ENCODE results near the gene GAGE12H. TPM values are rescaled to one million over a fixed set of nuclear protein-coding genes. Genes with fewer than 3 reads are reported as not detected.
"Not testable (repeated sequence)": the region's sequence is repeated elsewhere in the genome, so short reads cannot be mapped to it uniquely, and the experiment has no call there.

Gene GAGE12H, protein sequence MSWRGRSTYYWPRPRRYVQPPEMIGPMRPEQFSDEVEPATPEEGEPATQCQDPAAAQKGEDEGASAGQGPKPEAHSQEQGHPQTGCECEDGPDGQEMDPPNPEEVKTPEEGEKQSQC
- total RNA-seq (ENCODE audit: low replicate concordance): not detected in 2 replicates
- long read RNA-seq: 0 reads

DNA sequence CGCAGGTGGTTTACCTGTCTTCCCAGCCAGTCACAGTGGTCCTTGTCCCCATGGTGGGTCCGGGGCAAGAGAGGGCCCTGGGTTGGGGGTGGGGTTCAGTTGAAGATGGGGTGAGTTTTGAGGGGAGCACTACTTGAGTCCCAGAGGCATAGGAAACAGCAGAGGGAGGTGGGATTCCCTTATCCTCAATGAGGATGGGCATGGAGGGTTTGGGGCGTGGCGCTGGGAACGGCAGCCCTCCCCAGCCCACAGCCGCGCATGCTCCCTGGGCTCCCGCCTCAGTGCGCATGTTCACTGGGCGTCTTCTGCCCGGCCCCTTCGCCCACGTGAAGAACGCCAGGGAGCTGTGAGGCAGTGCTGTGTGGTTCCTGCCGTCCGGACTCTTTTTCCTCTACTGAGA, at the start of gene GAGE12H:
Gene GAGE12H (plus strand): TSS at position 301 of the 400 bp plus-strand sequence. CDS start 1,155 bp downstream, outside the sequence.
- DNase-seq (ENCODE audit: extremely low spot score, unreplicated experiment); H3K27me3 Mint-ChIP-seq: not testable (repeated sequence)

DNA sequence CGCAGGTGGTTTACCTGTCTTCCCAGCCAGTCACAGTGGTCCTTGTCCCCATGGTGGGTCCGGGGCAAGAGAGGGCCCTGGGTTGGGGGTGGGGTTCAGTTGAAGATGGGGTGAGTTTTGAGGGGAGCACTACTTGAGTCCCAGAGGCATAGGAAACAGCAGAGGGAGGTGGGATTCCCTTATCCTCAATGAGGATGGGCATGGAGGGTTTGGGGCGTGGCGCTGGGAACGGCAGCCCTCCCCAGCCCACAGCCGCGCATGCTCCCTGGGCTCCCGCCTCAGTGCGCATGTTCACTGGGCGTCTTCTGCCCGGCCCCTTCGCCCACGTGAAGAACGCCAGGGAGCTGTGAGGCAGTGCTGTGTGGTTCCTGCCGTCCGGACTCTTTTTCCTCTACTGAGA, 47.9 kb upstream of the GAGE12H start, which contains the start of gene GAGE12C:
Gene GAGE12C (plus strand): TSS at position 301 of the 400 bp plus-strand sequence. CDS start 1,155 bp downstream, outside the sequence.
- not testable (repeated sequence) for H3K36me3 Mint-ChIP-seq; H3K9me3 Mint-ChIP-seq; H3K27me3 Mint-ChIP-seq; H3K4me3 Mint-ChIP-seq; H3K27ac Mint-ChIP-seq; DNase-seq (ENCODE audit: extremely low spot score, unreplicated experiment); H3K4me1 Mint-ChIP-seq (ENCODE audit: unreplicated experiment)

More for the DNA sequence above, at the start of gene GAGE12H:
- not testable (repeated sequence) for H3K4me1 Mint-ChIP-seq (ENCODE audit: unreplicated experiment); H3K27ac Mint-ChIP-seq; H3K4me3 Mint-ChIP-seq; H3K9me3 Mint-ChIP-seq; H3K36me3 Mint-ChIP-seq

DNA sequence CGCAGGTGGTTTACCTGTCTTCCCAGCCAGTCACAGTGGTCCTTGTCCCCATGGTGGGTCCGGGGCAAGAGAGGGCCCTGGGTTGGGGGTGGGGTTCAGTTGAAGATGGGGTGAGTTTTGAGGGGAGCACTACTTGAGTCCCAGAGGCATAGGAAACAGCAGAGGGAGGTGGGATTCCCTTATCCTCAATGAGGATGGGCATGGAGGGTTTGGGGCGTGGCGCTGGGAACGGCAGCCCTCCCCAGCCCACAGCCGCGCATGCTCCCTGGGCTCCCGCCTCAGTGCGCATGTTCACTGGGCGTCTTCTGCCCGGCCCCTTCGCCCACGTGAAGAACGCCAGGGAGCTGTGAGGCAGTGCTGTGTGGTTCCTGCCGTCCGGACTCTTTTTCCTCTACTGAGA, 38.3 kb upstream of the GAGE12H start, which contains the start of gene GAGE12D:
Gene GAGE12D (plus strand): TSS at position 301 of the 400 bp plus-strand sequence. CDS start 1,155 bp downstream, outside the sequence.
- H3K36me3 Mint-ChIP-seq; DNase-seq (ENCODE audit: extremely low spot score, unreplicated experiment); H3K4me1 Mint-ChIP-seq (ENCODE audit: unreplicated experiment); H3K27me3 Mint-ChIP-seq; H3K9me3 Mint-ChIP-seq; H3K4me3 Mint-ChIP-seq; H3K27ac Mint-ChIP-seq: not testable (repeated sequence)

DNA sequence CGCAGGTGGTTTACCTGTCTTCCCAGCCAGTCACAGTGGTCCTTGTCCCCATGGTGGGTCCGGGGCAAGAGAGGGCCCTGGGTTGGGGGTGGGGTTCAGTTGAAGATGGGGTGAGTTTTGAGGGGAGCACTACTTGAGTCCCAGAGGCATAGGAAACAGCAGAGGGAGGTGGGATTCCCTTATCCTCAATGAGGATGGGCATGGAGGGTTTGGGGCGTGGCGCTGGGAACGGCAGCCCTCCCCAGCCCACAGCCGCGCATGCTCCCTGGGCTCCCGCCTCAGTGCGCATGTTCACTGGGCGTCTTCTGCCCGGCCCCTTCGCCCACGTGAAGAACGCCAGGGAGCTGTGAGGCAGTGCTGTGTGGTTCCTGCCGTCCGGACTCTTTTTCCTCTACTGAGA, 28.8 kb upstream of the GAGE12H start, which contains the start of gene GAGE12E:
Gene GAGE12E (plus strand): TSS at position 301 of the 400 bp plus-strand sequence. CDS start 1,155 bp downstream, outside the sequence.
- H3K4me3 Mint-ChIP-seq; H3K9me3 Mint-ChIP-seq; H3K27ac Mint-ChIP-seq; H3K36me3 Mint-ChIP-seq; DNase-seq (ENCODE audit: extremely low spot score, unreplicated experiment); H3K27me3 Mint-ChIP-seq; H3K4me1 Mint-ChIP-seq (ENCODE audit: unreplicated experiment): not testable (repeated sequence)

DNA sequence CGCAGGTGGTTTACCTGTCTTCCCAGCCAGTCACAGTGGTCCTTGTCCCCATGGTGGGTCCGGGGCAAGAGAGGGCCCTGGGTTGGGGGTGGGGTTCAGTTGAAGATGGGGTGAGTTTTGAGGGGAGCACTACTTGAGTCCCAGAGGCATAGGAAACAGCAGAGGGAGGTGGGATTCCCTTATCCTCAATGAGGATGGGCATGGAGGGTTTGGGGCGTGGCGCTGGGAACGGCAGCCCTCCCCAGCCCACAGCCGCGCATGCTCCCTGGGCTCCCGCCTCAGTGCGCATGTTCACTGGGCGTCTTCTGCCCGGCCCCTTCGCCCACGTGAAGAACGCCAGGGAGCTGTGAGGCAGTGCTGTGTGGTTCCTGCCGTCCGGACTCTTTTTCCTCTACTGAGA, 19.2 kb upstream of the GAGE12H start, which contains the start of gene GAGE12F:
Gene GAGE12F (plus strand): TSS at position 301 of the 400 bp plus-strand sequence. CDS start 1,155 bp downstream, outside the sequence.
- H3K9me3 Mint-ChIP-seq; H3K27me3 Mint-ChIP-seq; H3K4me1 Mint-ChIP-seq (ENCODE audit: unreplicated experiment); H3K36me3 Mint-ChIP-seq; H3K27ac Mint-ChIP-seq; H3K4me3 Mint-ChIP-seq; DNase-seq (ENCODE audit: extremely low spot score, unreplicated experiment): not testable (repeated sequence)

DNA sequence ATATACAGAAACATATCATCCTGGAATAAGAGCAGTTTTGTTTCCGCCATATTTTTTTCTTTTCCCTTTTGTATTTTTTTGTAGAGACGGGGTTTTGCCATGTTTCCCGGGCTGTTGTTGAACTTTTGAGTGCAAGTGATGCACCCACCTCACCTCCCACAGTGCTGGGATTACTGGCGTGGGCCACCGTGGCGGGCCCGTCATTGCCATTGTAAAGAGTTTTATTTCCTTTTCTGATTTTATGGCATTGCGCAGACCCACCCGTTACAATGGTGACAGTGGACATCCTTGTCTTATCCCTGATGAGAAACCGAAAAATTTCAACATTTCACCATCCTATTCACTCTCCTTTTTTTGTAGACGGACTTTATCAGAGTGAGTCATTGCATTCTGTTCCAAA, 11.0 kb upstream of the GAGE12H start:
- not testable (repeated sequence) for H3K4me1 Mint-ChIP-seq (ENCODE audit: unreplicated experiment); H3K36me3 Mint-ChIP-seq; H3K9me3 Mint-ChIP-seq; H3K4me3 Mint-ChIP-seq; H3K27me3 Mint-ChIP-seq; DNase-seq (ENCODE audit: extremely low spot score, unreplicated experiment); H3K27ac Mint-ChIP-seq

DNA sequence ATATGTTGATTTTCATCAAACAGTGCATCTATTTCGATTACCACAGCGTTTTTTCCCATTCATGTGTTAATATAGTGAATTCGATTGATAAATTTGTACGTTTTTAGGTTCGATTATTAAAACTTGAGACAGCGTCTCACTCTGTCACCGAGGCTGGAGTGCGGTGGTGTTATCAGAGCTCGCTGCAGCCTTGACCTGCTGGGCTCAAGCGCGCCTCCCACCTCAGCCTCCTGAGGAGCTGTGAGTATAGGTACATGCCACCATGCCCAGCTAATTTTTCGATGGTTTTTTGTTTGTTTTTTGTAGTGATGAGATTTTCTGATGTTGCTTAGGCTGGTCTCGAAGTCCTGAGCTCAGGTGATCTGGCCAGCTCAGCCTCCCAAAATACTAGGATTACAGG, 10.6 kb upstream of the GAGE12H start:
- H3K4me3 Mint-ChIP-seq; H3K27ac Mint-ChIP-seq; H3K4me1 Mint-ChIP-seq (ENCODE audit: unreplicated experiment); H3K36me3 Mint-ChIP-seq; H3K9me3 Mint-ChIP-seq; DNase-seq (ENCODE audit: extremely low spot score, unreplicated experiment); H3K27me3 Mint-ChIP-seq: not testable (repeated sequence)

DNA sequence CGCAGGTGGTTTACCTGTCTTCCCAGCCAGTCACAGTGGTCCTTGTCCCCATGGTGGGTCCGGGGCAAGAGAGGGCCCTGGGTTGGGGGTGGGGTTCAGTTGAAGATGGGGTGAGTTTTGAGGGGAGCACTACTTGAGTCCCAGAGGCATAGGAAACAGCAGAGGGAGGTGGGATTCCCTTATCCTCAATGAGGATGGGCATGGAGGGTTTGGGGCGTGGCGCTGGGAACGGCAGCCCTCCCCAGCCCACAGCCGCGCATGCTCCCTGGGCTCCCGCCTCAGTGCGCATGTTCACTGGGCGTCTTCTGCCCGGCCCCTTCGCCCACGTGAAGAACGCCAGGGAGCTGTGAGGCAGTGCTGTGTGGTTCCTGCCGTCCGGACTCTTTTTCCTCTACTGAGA, 9.6 kb upstream of the GAGE12H start, which contains the start of gene GAGE12G:
Gene GAGE12G (plus strand): TSS at position 301 of the 400 bp plus-strand sequence. CDS start 1,155 bp downstream, outside the sequence.
- H3K4me1 Mint-ChIP-seq (ENCODE audit: unreplicated experiment); H3K27me3 Mint-ChIP-seq: not testable (repeated sequence)

DNA sequence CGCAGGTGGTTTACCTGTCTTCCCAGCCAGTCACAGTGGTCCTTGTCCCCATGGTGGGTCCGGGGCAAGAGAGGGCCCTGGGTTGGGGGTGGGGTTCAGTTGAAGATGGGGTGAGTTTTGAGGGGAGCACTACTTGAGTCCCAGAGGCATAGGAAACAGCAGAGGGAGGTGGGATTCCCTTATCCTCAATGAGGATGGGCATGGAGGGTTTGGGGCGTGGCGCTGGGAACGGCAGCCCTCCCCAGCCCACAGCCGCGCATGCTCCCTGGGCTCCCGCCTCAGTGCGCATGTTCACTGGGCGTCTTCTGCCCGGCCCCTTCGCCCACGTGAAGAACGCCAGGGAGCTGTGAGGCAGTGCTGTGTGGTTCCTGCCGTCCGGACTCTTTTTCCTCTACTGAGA, 9.4 kb downstream of the GAGE12H start, which contains the start of gene GAGE2A:
Gene GAGE2A (plus strand): TSS at position 301 of the 400 bp plus-strand sequence. CDS start 1,155 bp downstream, outside the sequence.
- not testable (repeated sequence) for DNase-seq (ENCODE audit: extremely low spot score, unreplicated experiment); H3K9me3 Mint-ChIP-seq; H3K4me3 Mint-ChIP-seq; H3K36me3 Mint-ChIP-seq; H3K27ac Mint-ChIP-seq; H3K27me3 Mint-ChIP-seq; H3K4me1 Mint-ChIP-seq (ENCODE audit: unreplicated experiment)

More for the DNA sequence above, 9.6 kb upstream of the GAGE12H start, which contains the start of gene GAGE12G:
- DNase-seq (ENCODE audit: extremely low spot score, unreplicated experiment); H3K9me3 Mint-ChIP-seq; H3K36me3 Mint-ChIP-seq; H3K4me3 Mint-ChIP-seq; H3K27ac Mint-ChIP-seq: not testable (repeated sequence)

DNA sequence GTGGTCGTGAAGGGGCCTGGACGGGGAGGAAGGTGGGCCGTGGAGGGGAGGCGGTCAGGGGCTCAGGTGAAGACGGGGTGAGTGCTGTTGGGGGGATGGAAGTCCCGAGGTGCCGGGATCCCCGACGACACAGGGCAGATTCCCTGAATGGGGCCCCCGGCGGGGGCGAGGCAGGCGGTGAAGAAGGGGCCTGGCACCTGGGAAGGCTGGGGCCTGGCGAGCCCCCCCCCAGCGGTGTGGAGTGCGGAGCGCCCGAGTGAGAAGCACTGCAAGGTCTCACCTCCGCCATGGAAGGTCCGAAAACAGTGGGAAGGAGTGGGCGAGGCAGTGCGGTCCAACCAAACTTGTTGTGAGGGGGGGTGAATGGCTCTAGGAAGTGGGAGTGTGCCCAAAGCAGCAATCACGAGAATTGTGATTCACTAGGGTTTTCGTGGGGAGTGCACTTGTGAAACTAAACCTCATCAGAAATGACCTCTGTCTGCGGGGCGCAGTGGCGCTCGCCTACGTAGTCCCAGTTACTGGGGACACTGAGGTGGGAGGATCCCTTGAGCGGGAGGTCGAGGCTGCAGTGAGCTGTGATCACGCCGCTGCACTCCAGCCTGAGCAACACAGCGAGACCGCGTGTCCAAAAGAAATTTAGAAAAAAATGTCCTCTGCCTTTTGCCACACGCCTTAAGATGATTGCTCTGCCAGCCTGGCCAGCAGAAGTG, 10.2 kb downstream of the GAGE12H start:
- H3K4me1 Mint-ChIP-seq (ENCODE audit: unreplicated experiment); H3K27me3 Mint-ChIP-seq; H3K27ac Mint-ChIP-seq; H3K36me3 Mint-ChIP-seq; H3K4me3 Mint-ChIP-seq; H3K9me3 Mint-ChIP-seq: not testable (repeated sequence)
- DNase-seq (ENCODE audit: extremely low spot score, unreplicated experiment): peak; percentile 82

DNA sequence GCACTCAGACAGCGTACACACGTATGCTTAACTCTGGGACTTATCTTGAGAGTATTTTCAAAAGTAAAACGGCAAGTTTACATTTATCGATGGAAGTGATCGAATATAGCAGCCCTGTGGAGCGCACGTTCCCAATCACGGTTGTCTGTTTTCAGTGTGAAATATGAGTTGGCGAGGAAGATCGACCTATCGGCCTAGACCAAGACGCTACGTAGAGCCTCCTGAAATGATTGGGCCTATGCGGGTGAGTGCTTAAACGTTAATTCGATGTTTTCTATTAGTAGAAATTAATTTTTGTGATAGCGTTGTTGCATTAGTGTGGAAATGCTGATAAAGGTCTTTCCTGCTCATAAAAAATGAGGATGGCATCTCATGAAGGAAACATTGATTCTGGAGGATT, 10.7 kb downstream of the GAGE12H start:
- H3K27ac Mint-ChIP-seq; H3K4me3 Mint-ChIP-seq; DNase-seq (ENCODE audit: extremely low spot score, unreplicated experiment); H3K27me3 Mint-ChIP-seq; H3K36me3 Mint-ChIP-seq; H3K9me3 Mint-ChIP-seq; H3K4me1 Mint-ChIP-seq (ENCODE audit: unreplicated experiment): not testable (repeated sequence)

DNA sequence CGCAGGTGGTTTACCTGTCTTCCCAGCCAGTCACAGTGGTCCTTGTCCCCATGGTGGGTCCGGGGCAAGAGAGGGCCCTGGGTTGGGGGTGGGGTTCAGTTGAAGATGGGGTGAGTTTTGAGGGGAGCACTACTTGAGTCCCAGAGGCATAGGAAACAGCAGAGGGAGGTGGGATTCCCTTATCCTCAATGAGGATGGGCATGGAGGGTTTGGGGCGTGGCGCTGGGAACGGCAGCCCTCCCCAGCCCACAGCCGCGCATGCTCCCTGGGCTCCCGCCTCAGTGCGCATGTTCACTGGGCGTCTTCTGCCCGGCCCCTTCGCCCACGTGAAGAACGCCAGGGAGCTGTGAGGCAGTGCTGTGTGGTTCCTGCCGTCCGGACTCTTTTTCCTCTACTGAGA, 19.0 kb downstream of the GAGE12H start, which contains the start of gene GAGE1:
Gene GAGE1 (plus strand): TSS at position 301 of the 400 bp plus-strand sequence. CDS start 1,155 bp downstream, outside the sequence.
- not testable (repeated sequence) for H3K4me3 Mint-ChIP-seq; DNase-seq (ENCODE audit: extremely low spot score, unreplicated experiment); H3K9me3 Mint-ChIP-seq; H3K27ac Mint-ChIP-seq; H3K4me1 Mint-ChIP-seq (ENCODE audit: unreplicated experiment); H3K27me3 Mint-ChIP-seq; H3K36me3 Mint-ChIP-seq

All from type B pancreatic cell (in vitro differentiated cells).